ENCODE results near the gene MAIP1.
A peak's percentile ranks its signal among the peaks of the same experiment; 100 is the strongest.

The MAIP1 gene

DNA sequence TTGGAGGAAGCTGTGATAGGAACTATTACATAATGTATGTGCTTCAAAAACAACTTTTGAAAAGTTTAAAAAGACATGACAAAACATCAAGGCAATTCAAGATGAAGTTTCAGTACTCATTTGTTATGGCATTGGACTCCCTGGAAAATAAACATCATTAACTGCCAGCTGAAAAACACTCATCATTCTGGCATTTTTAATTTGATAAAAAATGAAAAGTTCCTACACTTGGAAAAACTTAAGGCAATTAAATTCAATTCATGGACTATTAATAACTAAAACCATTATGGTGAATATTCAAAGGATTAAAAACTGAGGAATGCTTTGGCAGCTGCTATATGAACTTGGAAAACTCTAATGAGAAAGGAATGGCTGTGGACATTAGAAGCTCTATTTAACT, 8.5 kb upstream of the MAIP1 start:
- no peak for FAIRE-seq
- no peak for DNase-seq (ENCODE audit: low spot score)

DNA sequence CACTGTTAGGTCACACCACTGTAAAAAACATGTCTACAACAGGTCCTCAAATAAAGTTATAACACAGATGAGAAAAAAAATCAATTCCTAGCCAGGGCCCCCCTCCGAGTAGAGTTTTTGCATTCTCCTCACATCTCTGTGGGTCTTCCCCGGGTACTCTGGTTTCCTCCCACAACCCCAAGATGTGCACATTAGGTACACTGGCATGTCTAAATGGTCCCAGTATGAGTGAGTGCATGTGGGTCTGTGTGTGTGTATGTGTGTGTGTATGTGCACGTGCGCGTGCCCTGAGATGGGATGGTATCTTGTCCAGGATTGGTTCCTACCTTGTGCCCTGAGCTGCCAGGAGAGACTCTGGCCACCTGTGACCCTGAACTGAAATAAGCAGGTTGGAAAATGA, 5.0 kb upstream of the MAIP1 start:
- FAIRE-seq (no peak), DNase-seq (ENCODE audit: low spot score) (no peak)

DNA sequence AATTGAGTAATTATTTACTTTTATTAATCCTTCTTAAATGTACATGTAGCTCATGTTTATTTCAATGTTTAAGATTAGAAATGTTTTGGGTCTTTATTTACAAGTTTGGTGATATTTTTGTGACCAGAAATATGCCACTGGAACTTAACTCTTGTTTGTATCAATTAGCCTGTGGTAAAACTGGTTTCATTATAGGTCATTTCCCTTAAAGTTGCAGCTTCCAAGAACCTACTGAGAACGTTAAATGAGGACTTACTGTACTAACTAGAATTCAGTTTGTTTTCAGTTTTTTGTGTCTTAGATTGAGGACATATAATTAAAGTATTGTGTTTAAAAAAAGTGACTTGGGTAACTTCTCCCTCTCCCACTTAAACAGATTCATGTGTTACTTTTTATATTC, 4.4 kb upstream of the MAIP1 start:
- DNase-seq (ENCODE audit: low spot score) = no peak
- FAIRE-seq = no peak

DNA sequence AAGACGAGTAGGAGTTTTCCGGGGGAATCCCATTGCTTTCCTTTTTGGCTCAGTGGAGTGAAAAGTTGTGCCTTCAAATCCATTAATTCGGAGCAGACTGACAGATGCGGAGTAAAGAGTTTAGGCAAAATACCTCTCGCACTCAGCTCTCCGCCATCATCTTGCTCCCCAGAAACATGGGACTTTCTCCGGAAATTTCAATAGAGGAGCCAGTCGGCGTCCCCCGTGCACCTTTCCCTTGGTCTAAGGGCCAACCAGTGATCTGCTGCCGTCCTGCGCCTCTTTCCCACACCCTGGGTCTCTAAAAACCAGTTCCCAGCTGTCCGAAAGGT, 409 bp upstream of the MAIP1 start:
- FAIRE-seq = no peak
- DNase-seq (ENCODE audit: low spot score) = no peak

DNA sequence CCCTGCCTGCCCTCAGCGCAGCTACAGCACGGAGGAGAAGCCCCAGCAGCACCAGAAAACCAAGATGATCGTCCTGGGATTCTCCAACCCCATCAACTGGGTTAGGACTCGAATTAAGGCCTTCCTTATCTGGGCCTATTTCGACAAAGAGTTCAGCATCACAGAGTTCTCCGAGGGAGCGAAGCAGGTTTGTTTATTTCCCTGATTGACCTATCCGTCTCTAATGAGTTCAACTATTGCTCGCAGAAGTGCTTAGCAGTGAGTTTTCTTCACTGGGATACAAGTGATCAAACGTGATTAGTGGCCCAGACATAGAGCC, 639 bp downstream of the MAIP1 start:
- FAIRE-seq = no peak

DNA sequence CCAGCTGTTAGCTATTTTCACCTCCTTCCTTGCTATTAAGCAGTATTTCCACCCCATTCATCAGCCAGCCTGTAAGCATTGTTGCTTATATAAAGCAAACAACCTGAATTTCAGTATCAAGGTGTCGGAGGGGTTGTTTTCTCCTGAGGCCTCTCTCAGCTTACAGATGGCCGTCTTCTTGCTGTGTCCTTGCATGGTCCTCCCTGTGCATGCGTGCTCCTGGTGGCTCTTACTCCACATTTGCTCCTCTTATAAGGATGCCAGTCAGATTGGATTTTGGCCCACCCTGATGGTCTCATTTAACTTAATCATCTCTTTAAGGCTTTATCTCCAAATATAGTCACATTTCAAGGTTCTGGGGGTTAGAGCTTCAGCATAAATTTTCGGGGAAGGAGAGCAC, 2.6 kb downstream of the MAIP1 start:
- DNase-seq (ENCODE audit: low spot score) = no peak
- FAIRE-seq = no peak

More for the DNA sequence above, 639 bp downstream of the MAIP1 start:
- no peak for DNase-seq (ENCODE audit: low spot score)

DNA sequence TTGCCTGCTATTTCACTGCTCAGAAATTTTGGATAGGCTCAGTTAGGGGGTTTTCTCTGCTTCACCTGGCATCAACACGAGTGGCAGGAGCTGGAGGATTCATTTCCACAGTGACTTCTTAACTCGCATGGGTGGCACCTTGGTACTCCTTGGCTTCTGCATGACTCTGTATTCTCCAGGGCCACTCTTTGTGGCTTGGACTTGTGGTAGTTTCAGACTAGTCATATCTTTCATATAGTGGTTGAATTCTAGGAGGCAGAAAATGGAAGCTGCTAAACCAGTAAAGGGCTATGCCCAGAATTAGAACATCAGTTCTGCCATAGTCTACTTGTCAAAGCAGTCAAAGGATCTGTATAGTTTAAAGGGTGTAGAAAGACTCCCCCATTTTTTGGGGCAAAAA, 6.8 kb downstream of the MAIP1 start:
- FAIRE-seq = no peak
- DNase-seq (ENCODE audit: low spot score) = no peak

DNA sequence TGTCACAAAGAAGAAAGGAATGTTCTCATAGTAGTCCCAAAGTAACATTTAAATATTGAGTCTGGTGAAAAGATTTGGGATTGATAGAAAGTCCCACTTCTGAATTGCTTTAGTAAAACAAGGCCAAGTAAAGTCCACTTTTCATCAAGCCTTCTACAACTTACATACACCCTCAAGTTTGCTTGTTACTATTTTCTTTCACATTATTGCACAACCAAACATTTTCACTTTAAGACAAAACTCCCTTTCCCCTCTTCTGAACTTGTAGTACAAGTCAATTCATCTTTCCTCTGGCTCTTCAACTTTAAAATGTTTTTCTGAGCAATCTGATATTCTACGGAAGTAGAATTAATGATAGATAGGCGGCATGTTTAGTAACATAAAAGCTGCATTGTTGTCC, 11.0 kb downstream of the MAIP1 start:
- FAIRE-seq (no peak), DNase-seq (ENCODE audit: low spot score) (no peak)

DNA sequence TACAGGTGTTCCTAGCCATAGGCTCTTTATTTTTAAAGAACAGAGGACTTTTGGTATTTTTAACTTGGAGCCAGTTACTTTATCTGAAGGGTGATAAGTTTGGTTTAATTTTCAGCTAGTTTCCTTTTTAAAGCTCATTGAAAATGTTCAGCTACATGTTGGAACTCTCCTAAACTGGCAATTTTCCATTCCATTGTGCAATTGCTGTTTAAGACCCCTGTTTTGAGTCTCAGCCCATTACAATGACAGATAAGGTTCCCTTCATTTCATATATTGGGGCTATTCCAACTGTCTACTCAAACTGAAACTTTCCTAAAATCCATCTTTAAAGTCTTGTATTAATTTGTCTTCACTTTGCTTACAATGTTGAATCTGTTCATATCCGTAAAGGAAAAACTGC, 11.6 kb downstream of the MAIP1 start:
- DNase-seq (ENCODE audit: low spot score) (no peak), FAIRE-seq (no peak)

DNA sequence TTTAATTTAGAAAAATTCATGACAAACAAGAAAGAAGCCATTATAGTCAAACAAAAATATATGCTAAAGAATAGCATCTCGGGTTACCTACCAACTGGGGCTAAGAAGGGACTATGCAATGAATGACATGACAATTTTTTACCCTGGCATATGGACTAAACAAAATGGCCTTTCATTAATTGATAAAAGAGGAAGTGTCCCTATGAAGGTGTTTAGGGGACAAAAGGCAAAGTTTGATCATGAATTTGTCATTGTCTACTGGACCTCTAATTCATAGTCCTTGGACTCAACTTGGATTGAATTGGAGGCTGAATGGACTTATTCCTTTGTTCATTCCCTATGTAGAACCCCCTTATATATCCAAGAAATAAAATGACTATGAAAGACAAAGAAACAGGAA, 12.7 kb downstream of the MAIP1 start:
- FAIRE-seq (no peak), DNase-seq (ENCODE audit: low spot score) (no peak)

DNA sequence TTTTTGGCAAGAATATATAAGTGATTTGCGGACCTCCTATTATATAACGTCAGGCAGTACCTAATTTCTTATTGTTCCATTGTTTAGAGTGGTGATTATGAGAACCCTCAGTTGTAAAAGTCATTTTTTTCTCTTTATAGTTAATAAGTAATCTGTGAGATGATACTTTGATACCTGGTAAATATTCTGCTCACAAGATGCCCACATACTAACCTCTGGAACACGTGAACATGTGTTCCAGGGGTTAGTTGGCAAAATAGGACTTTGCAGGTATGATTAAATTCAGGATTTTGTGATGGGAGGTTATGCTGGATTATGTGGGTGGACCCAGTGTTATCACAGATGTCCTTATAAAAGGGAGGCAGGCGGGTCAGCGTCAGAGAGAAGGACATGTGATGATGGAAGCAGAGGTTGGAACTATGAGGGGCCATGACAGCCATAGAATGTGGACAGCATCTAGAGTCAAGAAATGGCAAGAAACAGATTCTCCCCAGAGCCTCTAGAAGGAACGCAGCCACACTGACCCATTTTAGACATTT, 16.8 kb downstream of the MAIP1 start:
- DNase-seq (ENCODE audit: low spot score) (no peak), FAIRE-seq (no peak)

DNA sequence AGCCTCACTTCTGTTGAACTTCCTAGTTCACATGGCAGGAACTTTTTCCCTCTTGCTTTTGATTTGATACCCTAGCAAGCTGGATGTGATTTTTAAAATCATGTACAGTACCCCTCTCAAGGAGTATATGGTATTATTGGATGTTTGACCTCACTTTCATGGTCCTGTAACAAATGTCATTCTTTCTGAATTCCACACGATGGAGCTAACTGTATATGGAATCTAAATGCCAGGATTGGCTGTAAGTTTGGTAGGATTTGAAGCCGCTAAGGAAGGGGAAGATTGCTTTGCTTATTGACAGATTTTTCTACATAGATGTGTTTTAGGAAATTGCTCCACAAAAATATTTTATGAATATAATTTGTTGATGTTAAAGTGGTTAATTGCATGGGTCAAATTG, 18.3 kb downstream of the MAIP1 start:
- FAIRE-seq = no peak

DNA sequence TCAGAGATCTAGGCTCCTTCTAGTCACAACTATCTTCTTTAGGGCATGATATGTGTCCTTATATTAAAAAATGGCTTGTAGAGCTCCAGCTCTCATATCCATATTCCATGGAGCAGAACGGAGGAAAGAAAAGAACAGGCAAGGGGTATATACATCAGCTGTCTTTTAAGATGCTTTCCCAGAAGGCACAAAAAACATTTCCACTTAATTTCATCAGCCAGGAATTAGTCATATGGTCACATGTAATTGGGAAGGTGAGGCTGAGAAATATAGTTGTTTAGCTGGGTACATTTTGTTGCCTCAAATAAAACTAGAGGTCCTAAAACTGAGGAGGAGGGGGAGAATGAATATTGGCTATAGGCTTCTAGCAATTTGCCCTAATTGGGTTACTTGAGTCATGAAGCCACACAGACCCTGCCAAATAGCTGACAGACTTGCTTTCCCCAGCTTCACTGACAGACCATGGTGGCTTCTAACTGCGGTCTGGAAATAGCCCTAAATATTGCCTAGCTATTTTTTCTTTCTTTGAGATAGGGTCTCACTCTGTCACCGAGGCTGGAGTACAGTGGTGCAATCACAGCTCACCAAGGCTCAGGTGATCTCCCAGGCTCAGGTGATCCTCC, 20.0 kb downstream of the MAIP1 start:
- DNase-seq (ENCODE audit: low spot score) (no peak), FAIRE-seq (no peak)

More for the DNA sequence above, 18.3 kb downstream of the MAIP1 start:
- peak; percentile 24 for DNase-seq (ENCODE audit: low spot score)

DNA sequence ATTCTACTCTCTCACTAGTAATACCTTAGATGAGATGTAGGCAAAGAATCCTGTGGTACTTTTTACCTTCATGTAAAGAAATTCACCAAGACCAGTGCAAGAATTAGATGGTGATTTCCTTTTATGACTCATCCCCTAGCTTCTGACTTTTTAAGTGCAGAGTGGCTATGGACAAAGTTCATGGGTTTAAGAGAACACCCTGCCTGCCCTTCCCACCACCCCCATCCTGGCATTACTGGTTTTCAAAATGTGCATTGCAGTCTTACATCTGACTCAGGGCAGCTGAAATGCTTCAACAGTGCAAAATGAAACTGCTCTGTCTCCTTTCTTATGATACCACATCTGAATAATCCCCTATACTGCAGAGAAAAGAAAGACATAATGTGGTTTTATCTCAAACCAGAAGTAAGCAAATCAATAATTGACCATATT, 22.6 kb downstream of the MAIP1 start:
- FAIRE-seq (no peak), DNase-seq (ENCODE audit: low spot score) (no peak)

DNA sequence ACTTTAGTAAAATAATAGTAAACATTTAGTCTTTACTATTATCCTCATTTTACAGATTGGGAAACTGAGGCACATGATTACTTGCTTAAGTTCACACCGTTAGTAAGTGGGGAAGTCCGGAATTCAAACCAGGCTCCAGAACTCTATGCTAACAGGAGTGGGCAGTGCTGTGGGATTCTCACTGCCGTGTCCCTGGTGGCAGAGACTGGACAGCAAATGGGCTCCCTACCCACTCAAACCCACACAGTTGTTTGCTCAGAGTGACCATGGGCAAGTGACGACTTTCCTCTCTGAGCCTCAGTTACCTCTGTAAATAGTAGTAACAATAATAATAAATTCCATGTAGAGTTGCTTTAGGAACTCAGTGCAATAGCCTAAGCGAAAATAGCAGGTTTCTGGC, 24.0 kb downstream of the MAIP1 start:
- FAIRE-seq (no peak), DNase-seq (ENCODE audit: low spot score) (no peak)

DNA sequence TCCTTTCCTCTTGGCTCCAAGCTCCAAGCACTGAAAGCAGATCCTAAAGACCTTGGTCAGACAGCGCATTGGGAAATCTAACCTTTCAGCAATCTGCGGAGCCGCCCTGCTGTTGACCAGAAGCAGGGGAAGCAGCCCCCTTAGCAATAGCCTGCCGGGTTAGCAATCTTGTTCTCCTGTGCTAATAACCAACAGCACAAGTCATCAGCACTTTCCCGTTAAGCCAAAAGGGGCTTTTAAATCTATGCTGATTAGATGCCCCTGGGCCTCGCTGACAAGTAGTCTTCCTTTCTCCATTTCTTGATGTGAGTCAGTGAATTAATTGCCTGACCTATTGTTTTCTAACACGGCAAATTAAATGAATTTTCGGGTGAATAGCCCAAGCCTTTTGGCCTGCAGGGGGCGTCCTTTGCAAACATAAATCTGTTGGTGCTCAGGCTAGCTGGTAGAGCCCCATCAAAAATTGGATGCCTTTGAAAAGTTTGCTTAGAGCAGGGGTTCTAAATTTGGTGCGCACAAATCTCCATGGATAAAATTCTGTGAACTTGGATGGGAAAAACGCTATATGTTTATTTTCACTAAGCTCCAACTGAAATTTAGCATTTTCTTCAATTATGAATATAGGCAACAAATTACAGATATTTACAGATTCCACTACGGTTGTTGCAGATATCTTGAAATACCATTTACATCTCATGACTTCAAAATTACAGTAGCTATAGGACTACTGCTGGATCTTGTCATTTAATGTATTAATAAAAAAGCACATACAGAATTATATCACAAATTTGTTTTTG, 24.6 kb downstream of the MAIP1 start:
- no peak for FAIRE-seq

DNA sequence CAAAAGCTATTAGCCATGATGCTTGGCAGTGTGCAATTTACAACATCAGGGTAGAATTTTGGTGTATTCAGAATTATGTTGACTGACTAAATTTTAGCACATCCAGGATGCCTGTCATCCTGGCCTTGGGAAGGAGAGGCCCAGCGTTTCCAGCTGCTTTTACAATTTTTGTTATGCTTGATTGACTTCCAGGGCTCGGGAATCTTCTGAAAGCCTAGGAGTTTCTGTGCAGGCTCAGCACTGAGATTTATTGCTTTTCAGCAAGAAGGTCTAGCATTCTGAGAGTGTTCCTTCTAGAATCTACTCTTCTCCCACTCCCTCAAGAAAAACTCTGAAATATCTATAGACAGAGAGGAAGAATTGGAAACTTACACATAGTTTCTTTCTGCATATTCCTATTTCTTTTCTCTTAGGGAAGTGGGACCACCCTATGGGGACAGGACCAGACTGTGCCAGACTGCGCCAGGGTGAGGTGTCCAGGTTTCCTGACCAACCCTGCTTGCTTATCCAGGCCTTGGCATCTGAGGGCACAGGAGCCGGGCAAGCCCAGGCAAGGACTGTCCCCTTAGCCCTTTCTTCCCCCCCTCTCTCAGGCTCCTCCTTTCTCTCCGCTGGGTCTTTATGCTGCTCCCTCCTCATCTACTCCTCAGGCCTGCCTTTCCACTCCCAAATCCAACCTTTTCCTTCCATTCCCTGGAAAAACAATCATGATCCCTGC, 26.9 kb downstream of the MAIP1 start:
- FAIRE-seq = no peak
- DNase-seq (ENCODE audit: low spot score) = no peak

More for the DNA sequence above, 24.6 kb downstream of the MAIP1 start:
- DNase-seq (ENCODE audit: low spot score) = peak; percentile 64

DNA sequence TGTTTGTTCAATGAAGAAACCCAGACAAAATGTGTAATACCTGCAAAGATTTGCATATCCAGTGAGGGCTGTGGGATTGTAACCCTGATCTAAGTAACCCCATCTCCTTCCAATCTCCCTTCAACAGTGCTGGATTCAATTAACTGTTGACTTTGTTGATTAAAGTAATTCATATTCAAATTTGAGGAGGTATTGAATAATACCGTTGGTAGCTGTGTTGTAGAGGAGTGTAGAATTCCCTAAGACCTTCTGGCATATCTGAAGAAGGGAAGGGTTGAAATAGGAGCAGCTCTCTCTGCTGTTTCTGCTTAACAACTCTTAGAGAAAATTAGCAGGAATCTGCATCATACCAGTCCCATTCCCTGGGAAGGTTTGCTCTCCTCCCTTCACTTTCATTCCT, 28.2 kb downstream of the MAIP1 start:
- FAIRE-seq (no peak), DNase-seq (ENCODE audit: low spot score) (no peak)

DNA sequence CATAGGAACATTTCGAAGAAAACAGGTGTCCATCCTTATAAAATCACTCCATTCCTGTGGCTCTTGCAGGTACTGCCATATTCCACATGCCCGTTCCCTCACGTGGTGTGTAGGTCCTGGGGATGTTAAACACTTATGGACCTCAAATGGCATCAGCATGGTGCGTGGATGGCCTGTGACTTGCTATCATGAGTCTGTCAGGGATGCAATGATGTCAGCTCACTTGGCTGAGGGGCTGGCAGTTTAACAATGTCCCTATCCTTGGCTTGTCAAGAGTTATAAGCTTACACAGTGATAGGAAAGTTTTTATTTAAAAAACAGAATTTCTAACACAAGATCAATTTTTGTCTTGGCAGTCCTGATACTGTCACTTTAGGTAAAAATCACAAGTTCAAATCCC, 28.8 kb downstream of the MAIP1 start:
- DNase-seq (ENCODE audit: low spot score) (no peak), FAIRE-seq (no peak)

DNA sequence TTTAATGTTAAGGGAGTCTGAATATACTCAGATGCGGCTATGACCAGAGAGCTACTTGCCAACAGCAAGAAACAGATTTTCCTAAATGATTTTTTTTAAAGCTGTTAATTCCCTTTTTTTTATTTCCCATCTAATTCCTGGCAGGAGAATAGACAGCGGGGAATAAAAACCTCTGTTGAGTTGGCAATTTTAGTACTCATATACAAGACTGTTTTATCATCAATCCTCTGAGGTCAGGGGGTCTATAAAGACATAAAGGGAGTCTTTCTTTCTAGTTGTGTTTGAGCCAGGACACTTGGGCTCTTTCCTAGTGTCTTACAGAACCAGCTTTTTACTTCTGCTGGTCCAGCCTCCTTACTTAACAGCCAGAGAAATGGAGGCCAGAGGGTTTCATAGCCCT, 29.4 kb downstream of the MAIP1 start:
- DNase-seq (ENCODE audit: low spot score) (no peak), FAIRE-seq (no peak)

DNA sequence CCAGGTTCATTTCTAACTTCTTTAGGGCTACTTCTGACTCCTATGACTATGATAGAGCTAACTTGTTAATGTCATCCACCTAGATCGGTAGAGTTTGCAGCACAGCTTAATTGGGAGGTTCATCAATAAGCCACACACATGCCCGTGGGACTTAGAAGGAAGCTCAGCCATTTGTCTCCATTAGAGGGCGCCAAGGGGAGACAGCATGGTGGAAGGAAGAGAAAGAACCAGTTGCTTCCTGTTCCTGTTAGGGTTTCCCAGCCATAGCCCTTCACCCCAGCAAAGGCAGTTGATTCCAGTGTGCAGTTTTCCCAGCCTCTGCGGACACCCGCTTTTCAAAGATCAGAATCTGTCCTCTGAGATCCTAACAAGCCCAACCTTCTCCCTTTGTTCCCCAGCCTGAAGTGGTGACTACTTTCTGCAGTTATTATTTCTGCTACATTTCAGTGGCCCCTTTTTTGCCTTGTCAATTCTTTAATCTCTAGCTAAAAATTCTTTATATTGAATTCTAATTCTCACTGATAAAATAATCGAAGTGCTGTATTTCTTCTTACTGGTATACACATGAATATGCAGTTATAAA, 30.3 kb downstream of the MAIP1 start:
- peak; percentile 71 for DNase-seq (ENCODE audit: low spot score)
- FAIRE-seq = no peak

DNA sequence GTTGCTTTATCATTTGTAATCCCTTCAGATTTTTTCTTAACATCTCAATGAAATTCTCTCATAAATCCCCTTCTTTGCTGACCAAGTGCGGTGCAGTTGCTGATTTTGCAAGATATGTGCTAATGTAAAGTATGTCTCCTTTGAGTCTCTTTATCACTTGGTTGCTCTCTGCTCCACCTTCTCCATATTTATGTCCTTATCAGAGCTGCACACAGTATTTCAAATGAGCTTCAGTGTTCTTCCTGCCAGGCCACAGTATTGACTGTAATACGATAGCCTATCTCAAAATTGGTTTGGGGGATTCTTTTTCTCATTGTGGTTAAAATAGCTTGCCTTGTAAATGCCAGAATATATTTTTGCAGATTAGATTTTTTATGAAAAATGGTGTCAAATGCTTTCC, 32.2 kb downstream of the MAIP1 start:
- no peak for DNase-seq (ENCODE audit: low spot score)
- no peak for FAIRE-seq
